HUES48 (cell line): ENCODE measurements around the gene STRIP1.

Experiments used
- H3K27ac ChIP-seq: one replicate; pipeline ENCODE4 v1.7.0; 2013; ENCODE audit warnings: low read depth, low read length, inconsistent platforms
- H3K27me3 ChIP-seq: 2 replicates; pipeline ENCODE4 v1.6.1; 2013; ENCODE audit warnings: mild to moderate bottlenecking, low read length; ENCODE audit not compliant: control insufficient read depth, insufficient read depth
- H3K36me3 ChIP-seq: 2 replicates; pipeline ENCODE4 v1.6.1; 2013; ENCODE audit warnings: low read length; ENCODE audit not compliant: control insufficient read depth, insufficient read depth
- H3K4me1 ChIP-seq: 2 replicates; pipeline ENCODE4 v1.6.1; 2013; ENCODE audit warnings: mild to moderate bottlenecking, low read length; ENCODE audit not compliant: control insufficient read depth, insufficient read depth
- H3K4me3 ChIP-seq: 2 replicates; pipeline ENCODE4 v1.5.1; 2013; ENCODE audit warnings: mild to moderate bottlenecking, low read depth, low read length
- H3K9ac ChIP-seq: 2 replicates; pipeline ENCODE4 v1.6.1; 2013; ENCODE audit warnings: mild to moderate bottlenecking, low read depth, low read length, moderate library complexity
- H3K9me3 ChIP-seq: 2 replicates; pipeline ENCODE4 v1.6.1; 2013; ENCODE audit warnings: low read length; ENCODE audit not compliant: control insufficient read depth, insufficient read depth

Gene STRIP1

DNA sequence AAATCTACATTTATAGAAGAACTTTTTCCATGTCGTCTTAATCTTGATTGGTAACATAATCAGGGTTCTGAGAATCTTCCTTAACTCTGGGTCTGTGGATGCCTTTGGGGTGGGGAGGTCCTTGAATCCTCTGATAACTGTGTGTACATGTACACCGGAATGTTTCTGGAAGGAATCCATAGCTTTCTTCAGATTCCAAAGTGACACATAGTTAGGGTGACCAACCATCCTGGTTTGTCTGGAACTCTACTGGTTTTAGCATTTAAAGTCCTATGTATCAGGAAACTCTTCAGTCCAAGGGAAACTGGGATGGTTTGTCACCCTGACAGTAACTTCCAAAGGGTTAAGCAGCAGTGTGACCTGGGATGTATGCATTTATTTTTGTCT is 16.8 kb downstream of the STRIP1 start:
- no peaks in the 10 kb centered on the region for H3K27me3 ChIP-seq
- H3K9ac ChIP-seq = no peak overlapping the region
- H3K9me3 ChIP-seq = no peaks in the 10 kb centered on the region
- H3K4me3 ChIP-seq = no peak overlapping the region
- peaks cover 99% of the 10 kb centered on the region for H3K36me3 ChIP-seq
- H3K4me1 ChIP-seq = no peaks in the 10 kb centered on the region
- H3K27ac ChIP-seq = no peak overlapping the region

DNA sequence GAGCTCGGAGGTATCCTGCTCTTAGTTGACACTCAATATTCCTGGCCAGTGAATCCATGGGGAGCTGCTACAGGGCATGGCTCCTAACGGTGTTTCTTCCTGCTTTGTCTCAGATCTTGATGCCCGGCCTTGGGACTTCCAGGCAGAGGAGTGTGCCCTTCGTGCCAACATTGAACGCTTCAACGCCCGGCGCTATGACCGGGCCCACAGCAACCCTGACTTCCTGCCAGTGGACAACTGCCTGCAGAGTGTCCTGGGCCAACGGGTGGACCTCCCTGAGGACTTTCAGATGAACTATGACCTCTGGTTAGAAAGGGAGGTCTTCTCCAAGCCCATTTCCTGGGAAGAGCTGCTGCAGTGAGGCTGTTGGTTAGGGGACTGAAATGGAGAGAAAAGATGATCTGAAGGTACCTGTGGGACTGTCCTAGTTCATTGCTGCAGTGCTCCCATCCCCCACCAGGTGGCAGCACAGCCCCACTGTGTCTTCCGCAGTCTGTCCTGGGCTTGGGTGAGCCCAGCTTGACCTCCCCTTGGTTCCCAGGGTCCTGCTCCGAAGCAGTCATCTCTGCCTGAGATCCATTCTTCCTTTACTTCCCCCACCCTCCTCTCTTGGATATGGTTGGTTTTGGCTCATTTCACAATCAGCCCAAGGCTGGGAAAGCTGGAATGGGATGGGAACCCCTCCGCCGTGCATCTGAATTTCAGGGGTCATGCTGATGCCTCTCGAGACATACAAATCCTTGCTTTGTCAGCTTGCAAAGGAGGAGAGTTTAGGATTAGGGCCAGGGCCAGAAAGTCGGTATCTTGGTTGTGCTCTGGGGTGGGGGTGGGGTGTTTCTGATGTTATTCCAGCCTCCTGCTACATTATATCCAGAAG is 19.4 kb downstream of the STRIP1 start:
- H3K9ac ChIP-seq = no peak overlapping the region
- H3K4me1 ChIP-seq = no peaks in the 10 kb centered on the region
- no peaks in the 10 kb centered on the region for H3K9me3 ChIP-seq
- no peak overlapping the region for H3K27ac ChIP-seq
- H3K4me3 ChIP-seq = no peak overlapping the region
- H3K27me3 ChIP-seq = no peaks in the 10 kb centered on the region
- H3K36me3 ChIP-seq = peaks cover 100% of the 10 kb centered on the region

DNA sequence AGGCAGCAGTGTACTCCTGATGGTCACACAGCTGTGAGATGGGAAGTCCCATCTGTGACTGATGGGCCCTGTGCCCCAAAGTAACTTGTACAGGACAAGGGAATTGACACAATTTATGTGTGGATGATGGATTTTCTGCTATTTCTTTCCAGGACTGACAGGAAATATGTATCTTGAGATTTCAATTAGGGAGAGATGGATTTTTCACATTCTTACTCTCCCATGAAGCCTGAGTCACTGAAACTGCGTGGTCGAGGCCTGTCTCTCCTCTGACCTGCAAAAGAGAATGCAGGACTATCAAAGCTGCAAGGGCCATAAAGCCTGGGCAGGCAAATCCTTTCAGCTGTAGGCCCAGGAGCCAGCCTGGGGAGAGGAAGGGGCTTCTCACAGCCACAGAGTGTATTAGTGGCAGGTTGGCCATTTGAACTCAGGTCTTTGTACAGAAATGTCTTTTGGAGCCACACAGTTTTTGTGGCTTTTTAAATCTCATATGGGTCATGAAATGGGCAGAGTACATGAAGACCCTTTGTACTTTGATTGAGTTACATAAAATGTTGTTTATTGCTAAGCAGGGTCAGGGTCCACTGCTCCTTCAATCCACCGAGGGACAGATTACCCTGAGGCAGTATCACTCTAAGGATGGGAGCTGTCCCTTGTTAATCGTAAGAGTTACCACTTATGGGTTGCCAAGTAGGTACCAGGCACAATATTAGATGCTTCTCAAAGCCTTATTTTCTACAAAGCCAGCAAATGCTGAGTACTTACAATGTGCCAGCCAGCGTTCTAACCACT is 21.3 kb downstream of the STRIP1 start:
- no peaks in the 10 kb centered on the region for H3K9me3 ChIP-seq
- no peak overlapping the region for H3K27ac ChIP-seq
- no peak overlapping the region for H3K9ac ChIP-seq
- no peaks in the 10 kb centered on the region for H3K4me1 ChIP-seq
- no peak overlapping the region for H3K4me3 ChIP-seq
- no peaks in the 10 kb centered on the region for H3K27me3 ChIP-seq
- peaks cover 81% of the 10 kb centered on the region for H3K36me3 ChIP-seq

DNA sequence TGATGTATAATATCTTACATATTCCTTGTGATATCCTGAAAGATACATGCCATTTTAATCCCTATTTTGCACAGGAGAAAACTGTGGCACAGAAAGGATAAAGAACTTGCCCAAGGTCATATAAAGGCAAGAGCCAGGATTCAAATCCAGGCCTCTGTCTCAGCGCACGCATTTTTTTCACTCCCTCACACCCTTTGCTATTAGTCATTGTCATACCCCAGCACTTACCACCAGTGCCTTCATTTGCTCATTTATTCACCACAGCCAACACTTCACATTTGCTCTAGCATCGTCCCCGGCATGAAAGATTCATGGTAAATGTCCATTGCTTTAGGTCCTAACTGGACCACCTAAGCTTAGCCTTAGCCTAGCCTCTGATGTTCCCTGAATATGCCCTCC is 21.9 kb downstream of the STRIP1 start:
- H3K9ac ChIP-seq = no peak overlapping the region
- no peak overlapping the region for H3K27ac ChIP-seq
- no peaks in the 10 kb centered on the region for H3K9me3 ChIP-seq
- peaks cover 75% of the 10 kb centered on the region for H3K36me3 ChIP-seq
- no peak overlapping the region for H3K4me3 ChIP-seq
- H3K4me1 ChIP-seq = no peaks in the 10 kb centered on the region
- no peaks in the 10 kb centered on the region for H3K27me3 ChIP-seq

DNA sequence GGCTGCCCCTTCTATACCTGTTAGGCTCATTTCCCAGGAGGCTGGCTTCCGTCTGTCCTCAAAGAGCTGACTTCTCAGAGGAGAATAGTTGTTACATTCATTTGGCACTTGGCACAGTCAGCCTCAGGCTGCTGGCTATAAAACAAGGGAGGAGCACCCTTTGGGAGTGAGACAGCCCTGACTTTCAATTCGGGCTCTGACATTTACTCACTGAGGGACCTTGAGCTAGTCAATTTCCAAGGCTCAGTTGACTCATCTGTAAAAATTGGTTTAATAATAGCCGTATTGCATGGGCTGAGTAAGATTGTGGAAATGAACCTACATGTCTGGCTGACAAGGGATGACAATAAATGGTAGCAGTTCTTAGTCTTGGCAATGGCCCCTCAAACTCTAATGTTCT is 22.4 kb downstream of the STRIP1 start:
- H3K36me3 ChIP-seq = peaks cover 70% of the 10 kb centered on the region
- no peak overlapping the region for H3K4me3 ChIP-seq
- no peaks in the 10 kb centered on the region for H3K9me3 ChIP-seq
- no peak overlapping the region for H3K27ac ChIP-seq
- no peaks in the 10 kb centered on the region for H3K4me1 ChIP-seq
- no peak overlapping the region for H3K9ac ChIP-seq
- no peaks in the 10 kb centered on the region for H3K27me3 ChIP-seq

DNA sequence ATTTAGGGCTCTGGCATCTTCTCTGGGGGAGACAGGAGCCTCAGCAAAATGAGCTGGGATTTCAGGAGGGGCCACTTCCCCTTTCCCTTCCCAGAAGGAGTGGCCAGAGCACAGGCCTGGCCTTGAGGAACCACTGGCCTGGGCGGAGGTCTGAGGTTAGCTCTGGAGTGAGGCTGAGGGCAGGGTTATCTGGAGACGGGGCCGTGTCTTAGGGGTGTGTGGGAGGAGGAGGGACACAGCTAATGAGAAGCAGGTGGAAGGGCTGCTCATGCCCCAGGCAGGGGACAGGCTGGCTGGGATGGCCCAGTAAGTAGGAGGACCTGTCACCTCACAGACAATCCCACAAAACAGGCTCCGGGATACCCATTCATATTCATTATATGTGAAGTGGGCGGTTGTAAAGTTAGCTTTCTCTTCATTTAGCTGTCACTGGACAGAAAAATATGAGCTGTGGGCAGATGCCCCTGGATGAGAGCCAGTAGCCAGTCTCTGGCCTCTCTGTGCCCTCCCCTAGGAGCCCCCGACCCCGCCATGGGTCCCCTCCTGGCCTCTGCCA is 23.6 kb downstream of the STRIP1 start:
- Histone ChIP-seq H3K9ac (no peak overlapping the region), H3K27ac (no peak overlapping the region), H3K9me3 (no peaks in the 10 kb centered on the region), H3K36me3 (peaks cover 58% of the 10 kb centered on the region), H3K27me3 (no peaks in the 10 kb centered on the region), H3K4me1 (no peaks in the 10 kb centered on the region), H3K4me3 (no peak overlapping the region)

DNA sequence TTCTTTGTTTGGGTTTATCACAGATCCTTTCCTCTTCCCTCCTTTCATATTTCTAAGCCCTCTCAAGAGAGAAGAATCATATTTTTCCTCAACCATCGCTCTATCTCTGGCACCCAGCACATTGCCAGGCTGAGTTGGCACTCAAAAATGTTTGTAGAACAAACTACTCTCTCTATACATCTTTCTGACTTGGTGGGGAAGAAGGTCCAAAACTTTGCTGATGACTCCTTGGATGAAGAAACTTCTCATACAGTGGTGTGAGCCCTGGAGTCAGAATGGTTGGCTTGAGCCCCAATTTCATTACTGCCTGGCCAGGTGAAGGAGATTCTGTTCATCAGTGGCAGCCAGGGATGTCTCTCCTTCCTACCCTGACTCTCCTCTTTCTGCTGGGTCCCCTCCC is 24.2 kb downstream of the STRIP1 start:
- Histone ChIP-seq H3K9ac (no peak overlapping the region), H3K4me3 (no peak overlapping the region), H3K27ac (no peak overlapping the region), H3K27me3 (0 out of 2 replicates have a peak, but pooled peaks cover under 1% of the 10 kb centered on the region), H3K4me1 (no peaks in the 10 kb centered on the region), H3K9me3 (no peaks in the 10 kb centered on the region), H3K36me3 (peaks cover 52% of the 10 kb centered on the region)

DNA sequence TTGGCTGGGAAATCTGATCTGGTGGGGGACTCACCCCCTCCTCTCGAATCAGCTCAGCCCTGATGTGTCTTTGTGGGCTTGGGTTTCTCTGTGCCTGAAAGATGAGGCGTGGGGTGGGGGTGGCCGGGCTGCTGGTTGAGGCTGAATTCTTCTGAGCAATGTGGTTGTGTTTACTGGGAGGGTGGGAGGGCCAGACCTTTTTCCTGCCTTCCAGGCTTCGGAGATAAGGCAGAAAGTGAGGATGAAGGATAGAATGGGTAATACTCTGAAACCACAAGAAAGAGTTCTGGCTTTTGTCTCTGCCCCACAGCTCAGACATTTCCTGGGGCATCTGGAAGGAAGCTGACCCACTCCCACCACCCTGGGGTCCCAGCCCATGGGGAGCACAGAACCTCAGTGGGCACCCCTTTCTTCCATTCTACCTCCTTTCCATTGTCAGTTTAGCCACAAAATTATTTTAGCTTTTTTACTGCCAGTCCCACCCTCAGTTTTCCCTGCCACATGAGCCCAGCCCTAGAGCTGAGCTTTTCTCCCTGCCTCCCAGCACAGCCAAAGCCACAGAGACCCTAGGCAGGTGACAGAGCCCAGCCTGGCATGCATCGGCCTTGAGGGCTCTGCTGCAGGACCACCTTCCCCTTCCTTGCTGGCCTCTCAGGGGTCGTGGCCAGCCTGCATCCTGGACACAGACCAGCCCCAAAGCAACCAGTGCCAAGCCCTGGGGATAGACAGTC is 24.9 kb downstream of the STRIP1 start:
- no peak overlapping the region for H3K4me3 ChIP-seq
- no peak overlapping the region for H3K9ac ChIP-seq
- H3K27ac ChIP-seq = no peak overlapping the region
- no peaks in the 10 kb centered on the region for H3K9me3 ChIP-seq
- H3K27me3 ChIP-seq = peaks cover 7% of the 10 kb centered on the region; the same call in 1 of the 2 replicates
- peaks cover 45% of the 10 kb centered on the region for H3K36me3 ChIP-seq
- no peaks in the 10 kb centered on the region for H3K4me1 ChIP-seq

DNA sequence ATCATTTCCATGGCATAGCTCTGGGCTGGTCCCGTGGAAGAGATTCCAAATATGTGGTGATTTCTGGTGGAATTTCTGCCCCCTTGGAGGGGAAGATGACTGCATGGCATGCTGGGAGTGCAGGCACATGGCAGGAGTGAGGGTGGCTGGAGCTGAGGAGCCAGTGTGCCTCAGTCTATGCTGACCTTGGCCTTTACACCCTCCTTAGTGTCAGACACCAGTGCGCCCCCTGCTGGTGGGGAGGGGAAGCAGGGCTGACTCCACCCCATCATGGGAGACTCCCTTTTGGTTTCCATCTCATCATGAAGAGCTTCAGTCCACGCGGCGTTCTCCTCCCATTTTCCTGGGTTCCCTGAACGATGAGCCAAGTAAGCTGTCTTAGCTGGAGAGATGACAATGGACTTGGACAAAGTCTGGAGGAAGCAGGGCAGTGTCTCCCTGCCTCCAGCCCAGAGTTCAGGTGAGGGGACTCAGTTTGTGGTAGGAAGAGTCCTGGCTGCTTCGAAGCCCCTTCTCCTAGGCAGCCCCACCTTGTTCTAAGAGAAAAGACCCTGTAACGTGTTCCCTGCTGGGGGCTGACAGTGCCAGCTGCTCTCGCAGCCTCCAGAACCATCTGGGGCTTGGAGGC is 25.7 kb downstream of the STRIP1 start:
- Histone ChIP-seq H3K9ac (no peak overlapping the region), H3K9me3 (no peaks in the 10 kb centered on the region), H3K27me3 (peaks cover 14% of the 10 kb centered on the region), H3K27ac (no peak overlapping the region), H3K36me3 (peaks cover 37% of the 10 kb centered on the region), H3K4me1 (no peaks in the 10 kb centered on the region), H3K4me3 (no peak overlapping the region)

DNA sequence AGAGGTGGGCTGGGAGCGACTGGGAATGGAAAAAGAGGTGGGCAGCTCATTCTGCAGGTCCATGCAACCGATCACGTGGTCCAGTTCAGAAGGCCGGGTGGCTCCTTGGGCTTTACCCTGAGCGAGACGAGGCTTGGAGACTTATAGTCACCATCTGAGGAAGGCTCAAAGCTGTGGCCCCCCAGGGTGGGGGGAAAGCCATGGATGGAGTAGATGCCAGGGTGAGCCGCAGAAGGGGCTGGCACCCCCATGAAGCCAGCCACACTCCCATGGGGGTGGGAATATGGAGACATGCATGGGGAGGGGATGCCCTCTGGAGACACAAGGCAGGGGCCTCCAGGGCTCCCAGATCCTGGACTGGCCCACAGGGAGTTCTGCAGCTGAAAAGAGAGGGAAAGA is 26.2 kb downstream of the STRIP1 start:
- Histone ChIP-seq H3K27ac (no peak overlapping the region), H3K9ac (no peak overlapping the region), H3K4me1 (no peaks in the 10 kb centered on the region), H3K27me3 (peaks cover 19% of the 10 kb centered on the region), H3K4me3 (no peak overlapping the region), H3K36me3 (peaks cover 31% of the 10 kb centered on the region), H3K9me3 (no peaks in the 10 kb centered on the region)
